ENCODE results near the gene MAP1LC3B. TPM values are rescaled to one million over a fixed set of nuclear protein-coding genes. Genes with fewer than 3 reads are reported as not detected.

The MAP1LC3B gene
- total and polyA plus RNA-seq, 2 experiments from 2014 or later, result 43.9 to 226 TPM

GRCh38 chr16:87443964-87444363 lies 51.8 kb downstream of the MAP1LC3B start:
- Histone ChIP-seq H4K20me1 (ENCODE audit: insufficient read depth) (no peaks in the 10 kb centered on the region; the same call in 1 of the 2 replicates), H3K9me3 (ENCODE audit: low read depth) (no peaks in the 10 kb centered on the region), H3K9me2 (ENCODE audit: insufficient read depth) (no peaks in the 10 kb centered on the region), H3K36me3 (ENCODE audit: low read depth) (peaks cover 15% of the 10 kb centered on the region), H3K4me3 (no peak overlapping the region), H3K4me2 (ENCODE audit: unreplicated experiment) (no peak overlapping the region), H3K79me2 (ENCODE audit: insufficient read depth) (peaks cover 96% of the 10 kb centered on the region), H3F3A (ENCODE audit: insufficient read depth) (0 out of 2 replicates have a peak, but pooled peaks cover 6% of the 10 kb centered on the region), H3K9ac (no peak overlapping the region), H3K27me3 (replicated peaks; ENCODE audit: insufficient read depth) (no peaks in the 10 kb centered on the region), H3K4me1 (ENCODE audit: insufficient read depth) (peaks cover 7% of the 10 kb centered on the region; the same call in 1 of the 2 replicates), H3K27ac (no peak overlapping the region), H2AFZ (no peak overlapping the region)
- WGBS, 2 experiments (ENCODE audit: low coverage in 1 of 2, low lambda C conversion rate in 2 of 2, missing lambda C conversion rate in 2 of 2), result 96 to 100% methylated on average over 3 of the region's 3 CpGs
- DNase-seq, result no peak
- in situ Hi-C loops (cut with MboI), result no loop called here
- TF ChIP-seq EZH2phosphoT487 (IDR thresholded peaks at IDR 0.05; ENCODE audit: insufficient read depth, low read depth), result no peak
- TF ChIP-seq EZH2 (IDR thresholded peaks at IDR 0.05; ENCODE audit: insufficient read depth, poor library complexity, severe bottlenecking), result no peak

- TF ChIP-seq EZH2 (IDR thresholded peaks at IDR 0.05; ENCODE audit: insufficient read depth, poor library complexity, severe bottlenecking), result no peak
- no peak for TF ChIP-seq EZH2phosphoT487 (IDR thresholded peaks at IDR 0.05; ENCODE audit: insufficient read depth, low read depth)
- H3K79me2 ChIP-seq (ENCODE audit: insufficient read depth), result peaks cover 97% of the 10 kb centered on the region
- H4K20me1 ChIP-seq (ENCODE audit: insufficient read depth), result no peaks in the 10 kb centered on the region; the same call in 1 of the 2 replicates
- in situ Hi-C loops (cut with MboI), result no loop called here
- 66 to 74% methylated on average over 7 of the region's 7 CpGs for WGBS, 2 experiments (ENCODE audit: low coverage in 1 of 2, low lambda C conversion rate in 2 of 2, missing lambda C conversion rate in 2 of 2)
- no peaks in the 10 kb centered on the region for H3K9me2 ChIP-seq (ENCODE audit: insufficient read depth)
- H3K4me1 ChIP-seq (ENCODE audit: insufficient read depth), result no peaks in the 10 kb centered on the region
- no peaks in the 10 kb centered on the region for H3K9me3 ChIP-seq (ENCODE audit: low read depth)
- no peak overlapping the region for H3K27ac ChIP-seq
- no peak overlapping the region for H2AFZ ChIP-seq
- no peak overlapping the region for H3K4me3 ChIP-seq
- peaks cover 15% of the 10 kb centered on the region for H3K36me3 ChIP-seq (ENCODE audit: low read depth)
- H3F3A ChIP-seq (ENCODE audit: insufficient read depth), result 0 out of 2 replicates have a peak, but pooled peaks cover 6% of the 10 kb centered on the region
- DNase-seq, result peak; percentile 10
- H3K4me2 ChIP-seq (ENCODE audit: unreplicated experiment), result no peak overlapping the region
- no peak overlapping the region for H3K9ac ChIP-seq
- no peaks in the 10 kb centered on the region for H3K27me3 ChIP-seq (replicated peaks; ENCODE audit: insufficient read depth)
Observed at GRCh38 chr16:87445486-87445885, 53.4 kb downstream of the MAP1LC3B start.

- Histone ChIP-seq H3K36me3 (ENCODE audit: low read depth) (peaks cover 15% of the 10 kb centered on the region), H3K9me2 (ENCODE audit: insufficient read depth) (no peaks in the 10 kb centered on the region), H3K79me2 (ENCODE audit: insufficient read depth) (peaks cover 97% of the 10 kb centered on the region), H3F3A (ENCODE audit: insufficient read depth) (0 out of 2 replicates have a peak, but pooled peaks cover 6% of the 10 kb centered on the region), H3K27me3 (replicated peaks; ENCODE audit: insufficient read depth) (no peaks in the 10 kb centered on the region), H3K27ac (no peak overlapping the region), H3K4me2 (ENCODE audit: unreplicated experiment) (no peak overlapping the region), H3K4me1 (ENCODE audit: insufficient read depth) (no peaks in the 10 kb centered on the region), H3K4me3 (no peak overlapping the region), H3K9me3 (ENCODE audit: low read depth) (no peaks in the 10 kb centered on the region), H2AFZ (no peak overlapping the region), H4K20me1 (ENCODE audit: insufficient read depth) (no peaks in the 10 kb centered on the region; the same call in 1 of the 2 replicates), H3K9ac (no peak overlapping the region)
- in situ Hi-C loops (cut with MboI), result no loop called here
- 94 to 96% methylated on average over 7 of the region's 7 CpGs for WGBS, 2 experiments (ENCODE audit: low coverage in 1 of 2, low lambda C conversion rate in 2 of 2, missing lambda C conversion rate in 2 of 2)
- no peak for TF ChIP-seq EZH2 (IDR thresholded peaks at IDR 0.05; ENCODE audit: insufficient read depth, poor library complexity, severe bottlenecking)
- TF ChIP-seq EZH2phosphoT487 (IDR thresholded peaks at IDR 0.05; ENCODE audit: insufficient read depth, low read depth), result no peak
- no peak for DNase-seq
Observed at GRCh38 chr16:87446479-87446878, 54.3 kb downstream of the MAP1LC3B start.

- Histone ChIP-seq H3K4me1 (ENCODE audit: insufficient read depth) (no peaks in the 10 kb centered on the region), H4K20me1 (ENCODE audit: insufficient read depth) (no peaks in the 10 kb centered on the region; the same call in 1 of the 2 replicates), H3K36me3 (ENCODE audit: low read depth) (peaks cover 15% of the 10 kb centered on the region), H3K4me2 (ENCODE audit: unreplicated experiment) (no peak overlapping the region), H2AFZ (no peak overlapping the region), H3K9me3 (ENCODE audit: low read depth) (no peaks in the 10 kb centered on the region), H3F3A (ENCODE audit: insufficient read depth) (0 out of 2 replicates have a peak, but pooled peaks cover 6% of the 10 kb centered on the region), H3K79me2 (ENCODE audit: insufficient read depth) (peaks cover 97% of the 10 kb centered on the region), H3K9ac (no peak overlapping the region), H3K9me2 (ENCODE audit: insufficient read depth) (no peaks in the 10 kb centered on the region), H3K27me3 (replicated peaks; ENCODE audit: insufficient read depth) (no peaks in the 10 kb centered on the region), H3K4me3 (no peak overlapping the region), H3K27ac (no peak overlapping the region)
- in situ Hi-C loops (cut with MboI), result no loop called here
- 79 to 84% methylated on average over 6 of the region's 6 CpGs for WGBS, 2 experiments (ENCODE audit: low coverage in 1 of 2, low lambda C conversion rate in 2 of 2, missing lambda C conversion rate in 2 of 2)
- TF ChIP-seq EZH2 (IDR thresholded peaks at IDR 0.05; ENCODE audit: insufficient read depth, poor library complexity, severe bottlenecking) (no peak), EZH2phosphoT487 (IDR thresholded peaks at IDR 0.05; ENCODE audit: insufficient read depth, low read depth) (no peak)
- DNase-seq, result no peak
Observed at GRCh38 chr16:87447323-87447722, 55.2 kb downstream of the MAP1LC3B start.

All from GM23248 (cell line).